ENCODE results near the gene SDK1. TPM values are rescaled to one million over a fixed set of nuclear protein-coding genes. Genes with fewer than 3 reads are reported as not detected.

SDK1 gene
- total RNA-seq, 1 donor from 2014 or later, result 1.3 TPM

- peaks cover 3% of the 10 kb centered on the region for H3K27me3 Mint-ChIP-seq
- H3K4me3 Mint-ChIP-seq, result no peak overlapping the region
- CTCF ChIA-PET, result no interaction called here
- TF ChIP-seq CTCF (IDR thresholded peaks at IDR 0.05), result no peak
- DNase-seq, result no peak
- no peaks in the 10 kb centered on the region for H3K36me3 Mint-ChIP-seq (ENCODE audit: low read depth)
- peaks cover 2% of the 10 kb centered on the region for H3K9me3 Mint-ChIP-seq
- intact Hi-C loops (cut with micrococcal nuclease), result no loop called here
- H3K27ac Mint-ChIP-seq, result no peak overlapping the region
- no peak for ATAC-seq (ENCODE audit: low read depth)
- POLR2A ChIA-PET, result no interaction called here
- H3K4me1 Mint-ChIP-seq, result no peaks in the 10 kb centered on the region
These were observed 772.7 kb downstream of the SDK1 start for GRCh38 chr7:4073750-4074149.

- intact Hi-C loops (cut with micrococcal nuclease), result no loop called here
- ATAC-seq (ENCODE audit: low read depth), result no peak
- POLR2A ChIA-PET, result no interaction called here
- DNase-seq, result no peak
- Mint-ChIP-seq H3K4me3 (no peak overlapping the region), H3K9me3 (peaks cover 2% of the 10 kb centered on the region), H3K27ac (no peak overlapping the region), H3K4me1 (no peaks in the 10 kb centered on the region), H3K27me3 (peaks cover 3% of the 10 kb centered on the region), H3K36me3 (ENCODE audit: low read depth) (no peaks in the 10 kb centered on the region)
- CTCF ChIA-PET, result no interaction called here
- TF ChIP-seq CTCF (IDR thresholded peaks at IDR 0.05), result no peak
These were observed 773.4 kb downstream of the SDK1 start for GRCh38 chr7:4074407-4074806.

DNA sequence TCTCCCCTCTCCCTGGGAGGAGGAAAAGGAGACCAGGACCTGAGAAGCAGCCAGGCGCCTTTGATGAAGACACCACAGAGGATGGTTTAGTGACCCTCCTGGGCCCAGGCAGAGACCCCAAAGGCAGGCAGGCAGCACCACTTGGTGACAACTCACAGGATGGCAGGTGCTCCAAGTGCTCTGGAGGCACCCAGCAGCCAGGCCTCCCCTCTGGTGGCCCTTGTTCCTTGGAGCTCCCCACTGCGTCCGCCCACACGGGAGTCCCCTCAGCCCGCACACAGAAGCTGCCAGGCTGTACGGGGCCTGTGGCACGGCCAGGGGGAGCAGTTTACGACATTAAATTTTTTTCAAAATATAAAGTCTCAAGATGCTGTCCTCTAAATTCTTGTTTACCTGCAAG, 773.9 kb downstream of the SDK1 start:
- ChIA-PET CTCF (no interaction called here), POLR2A (no interaction called here)
- no peak overlapping the region for H3K27ac Mint-ChIP-seq
- peaks cover 3% of the 10 kb centered on the region for H3K27me3 Mint-ChIP-seq
- no peaks in the 10 kb centered on the region for H3K36me3 Mint-ChIP-seq (ENCODE audit: low read depth)
- peaks cover 2% of the 10 kb centered on the region for H3K9me3 Mint-ChIP-seq
- no peaks in the 10 kb centered on the region for H3K4me1 Mint-ChIP-seq
- intact Hi-C loops (cut with micrococcal nuclease), result no loop called here
- DNase-seq (no peak), ATAC-seq (ENCODE audit: low read depth) (no peak)
- H3K4me3 Mint-ChIP-seq, result no peak overlapping the region
- TF ChIP-seq CTCF (IDR thresholded peaks at IDR 0.05), result no peak

GRCh38 chr7:4076701-4077294, 775.7 kb downstream of the SDK1 start:
- peaks cover 2% of the 10 kb centered on the region for H3K9me3 Mint-ChIP-seq
- intact Hi-C loops (cut with micrococcal nuclease), result no loop called here
- H3K4me1 Mint-ChIP-seq, result no peaks in the 10 kb centered on the region
- CTCF ChIA-PET, result no interaction called here
- DNase-seq (no peak), ATAC-seq (ENCODE audit: low read depth) (no peak)
- no peaks in the 10 kb centered on the region for H3K36me3 Mint-ChIP-seq (ENCODE audit: low read depth)
- H3K27me3 Mint-ChIP-seq, result peaks cover 3% of the 10 kb centered on the region
- POLR2A ChIA-PET, result no interaction called here
- no peak for TF ChIP-seq CTCF (IDR thresholded peaks at IDR 0.05)
- no peak overlapping the region for H3K27ac Mint-ChIP-seq
- no peak overlapping the region for H3K4me3 Mint-ChIP-seq

DNA sequence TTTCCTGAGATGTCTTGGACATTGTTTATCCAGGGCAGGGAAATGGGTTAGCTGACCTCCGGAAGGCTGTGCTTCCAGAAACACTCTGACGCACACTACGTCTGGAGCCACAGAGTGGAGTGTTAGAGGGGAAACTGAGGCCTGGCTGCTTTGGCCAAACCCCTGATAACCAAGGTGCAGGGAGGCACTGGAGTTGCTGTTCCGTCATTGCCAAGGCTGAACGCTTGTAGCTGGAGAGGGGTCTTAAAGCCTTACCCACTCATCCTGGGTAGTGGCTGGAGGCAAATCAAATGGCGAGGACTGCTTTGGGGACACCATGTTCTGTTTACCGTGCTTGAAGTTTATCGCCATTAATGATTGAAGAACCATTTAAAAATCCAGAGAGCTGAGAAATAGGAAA, 776.9 kb downstream of the SDK1 start:
- ChIA-PET CTCF (no interaction called here), POLR2A (no interaction called here)
- peaks cover 2% of the 10 kb centered on the region for H3K9me3 Mint-ChIP-seq
- no peak for TF ChIP-seq CTCF (IDR thresholded peaks at IDR 0.05)
- no peak overlapping the region for H3K27ac Mint-ChIP-seq
- no peaks in the 10 kb centered on the region for H3K36me3 Mint-ChIP-seq (ENCODE audit: low read depth)
- no peaks in the 10 kb centered on the region for H3K4me1 Mint-ChIP-seq
- H3K27me3 Mint-ChIP-seq, result peaks cover 3% of the 10 kb centered on the region
- no peak overlapping the region for H3K4me3 Mint-ChIP-seq
- intact Hi-C loops (cut with micrococcal nuclease), result no loop called here
- DNase-seq (no peak), ATAC-seq (ENCODE audit: low read depth) (no peak)

All from activated B cell treated with CpG ODN at 0.5 μM for 24 hours (primary cell).